A549 (cell line): ENCODE results near the gene TUBB2A. TPM values are rescaled to one million over a fixed set of nuclear protein-coding genes. Genes with fewer than 3 reads are reported as not detected.

Experiments
- ATAC-seq, 2 experiments: fragments of 200-7000 bp in 1 of 2; fragments of >200 bp in 1 of 2; cut with Nextera tagmentation in 1 of 2; cut with Tn5 transposase in 1 of 2; 3 replicates each; pipeline versions ENCODE4 v1.8.0 to v1.9.1; 2018 to 2020; ENCODE audit warnings: mild to moderate bottlenecking in 1 of 2, moderate library complexity in 1 of 2
- CTCF ChIA-PET: fragments of 300-600 bp; sonication (Branson Sonifier 250); formaldehyde crosslinking; extraction: SDS; loops from one replicate; lab custom pipeline; 2021; ENCODE audit warnings: antibody characterized with exemption, inconsistent platforms; lab: Yijun Ruan, JAX
- POLR2A ChIA-PET: fragments of 350-600 bp; formaldehyde crosslinking; extraction: SDS; loops from one replicate; lab custom pipeline; 2021; ENCODE audit warnings: antibody characterized with exemption, inconsistent platforms; lab: Yijun Ruan, JAX
- DNase-seq, 2 experiments: peaks; one replicate each; pipeline versions ENCODE4 v3.0.0 to v3.0.0-alpha.2; 2011 to 2016; ENCODE audit warnings: low read depth in 1 of 2, low spot score in 1 of 2
- FAIRE-seq: peaks from 2 replicates; lab custom pipeline; 2011; peaks lifted over from hg19 to GRCh38; lab: Jason Lieb, UNC
- H3K27ac ChIP-seq, 2 experiments: fragments of >200 bp; sonication (Bioruptor Twin); formaldehyde crosslinking; 3 replicates each; pipeline ENCODE4 v1.5.1; 2016 to 2017
- H3K4me1 ChIP-seq: fragments of >200 bp; sonication (Bioruptor Twin); formaldehyde crosslinking; 3 replicates; pipeline ENCODE4 v1.6.1; 2016
- H3K4me2 ChIP-seq: fragments of >200 bp; sonication (Bioruptor Twin); formaldehyde crosslinking; 3 replicates; pipeline ENCODE4 v1.6.1; 2016
- H3K4me3 ChIP-seq: fragments of >200 bp; sonication (Bioruptor Twin); formaldehyde crosslinking; 3 replicates; pipeline ENCODE4 v1.5.1; 2016
- H3K9me3 ChIP-seq: fragments of >200 bp; sonication (Bioruptor Twin); formaldehyde crosslinking; 3 replicates; pipeline ENCODE4 v1.6.1; 2016
- CEBPB ChIP-seq, 2 experiments: fragments of >200 bp in 1 of 2; sonication (Bioruptor Twin) in 1 of 2; formaldehyde crosslinking in 1 of 2; IDR thresholded peaks; 2 replicates each; pipeline ENCODE4 v1.6.1; 2012 to 2016
- CHD2 ChIP-seq: fragments of 150-350 bp; IDR thresholded peaks from 2 replicates; pipeline ENCODE4 v1.6.1; 2014; ENCODE audit warnings: low read length; ENCODE audit not compliant: partially characterized antibody
- E2F6 ChIP-seq: IDR thresholded peaks from 2 replicates; pipeline ENCODE4 v1.6.1; 2012; ENCODE audit warnings: low read depth, borderline replicate concordance
- ESRRA ChIP-seq: fragments of 150-350 bp; IDR thresholded peaks from 2 replicates; pipeline ENCODE4 v1.6.1; 2014; ENCODE audit warnings: mild to moderate bottlenecking, low read length, borderline replicate concordance
- HOXB5 ChIP-seq: fragments of 250-450 bp; sonication (Bioruptor Pico); IDR thresholded peaks from 2 replicates; pipeline ENCODE4 v1.5.0; 2020; ENCODE audit warnings: mild to moderate bottlenecking, moderate library complexity
- MAFK ChIP-seq: fragments of 450-650 bp; IDR thresholded peaks from 2 replicates; pipeline ENCODE4 v1.6.1; 2014; ENCODE audit not compliant: partially characterized antibody
- POLR2AphosphoS2 ChIP-seq: conservative IDR thresholded peaks from 2 replicates; pipeline ENCODE4 v1.6.1; 2012; ENCODE audit warnings: low read length, improper control_type of control experiment, inconsistent platforms
- REST ChIP-seq: fragments of 200-600 bp; sonication (generic); IDR thresholded peaks from 2 replicates; pipeline ENCODE4 v1.6.1; 2016; ENCODE audit warnings: antibody characterized with exemption, mild to moderate bottlenecking, moderate library complexity
- SREBF2 ChIP-seq: fragments of 450-650 bp; IDR thresholded peaks from 2 replicates; pipeline ENCODE4 v1.6.1; 2014; ENCODE audit warnings: mild to moderate bottlenecking, moderate library complexity
- WGBS: methylation state at CpG from one replicate; pipeline ENCODE4 v1.1.6; 2017; ENCODE audit errors: missing lambda C conversion rate; 5-methylcytosine and 5-hydroxymethylcytosine counted together
- polyA plus RNA-seq, 4 experiments: library from polyadenylated mRNA; depleted of rRNA in 3 of 4; stranded (reverse); fragments of >200 nt; fragmentation: RNase III in 1 of 4; extraction: RNeasy Plus Mini Kit Qiagen cat#74134 plus additional on column Dnase treatment in 1 of 4; gene quantifications; 2 replicates in 3 of 4; 3 replicates in 1 of 4; pipeline ENCODE4 v1.2.3, GENCODE V29; 2011 to 2017
- TF ChIP-seq, protein P1 (sequence below): fragments of >200 bp; sonication (Bioruptor Twin); formaldehyde crosslinking; IDR thresholded peaks from 3 replicates; pipeline ENCODE4 v1.5.1; 2016

Gene TUBB2A
- polyA plus RNA-seq, 2 of the 4 experiments (the other 2 are of a cell fraction), result 23.9 to 47.4 TPM

DNA sequence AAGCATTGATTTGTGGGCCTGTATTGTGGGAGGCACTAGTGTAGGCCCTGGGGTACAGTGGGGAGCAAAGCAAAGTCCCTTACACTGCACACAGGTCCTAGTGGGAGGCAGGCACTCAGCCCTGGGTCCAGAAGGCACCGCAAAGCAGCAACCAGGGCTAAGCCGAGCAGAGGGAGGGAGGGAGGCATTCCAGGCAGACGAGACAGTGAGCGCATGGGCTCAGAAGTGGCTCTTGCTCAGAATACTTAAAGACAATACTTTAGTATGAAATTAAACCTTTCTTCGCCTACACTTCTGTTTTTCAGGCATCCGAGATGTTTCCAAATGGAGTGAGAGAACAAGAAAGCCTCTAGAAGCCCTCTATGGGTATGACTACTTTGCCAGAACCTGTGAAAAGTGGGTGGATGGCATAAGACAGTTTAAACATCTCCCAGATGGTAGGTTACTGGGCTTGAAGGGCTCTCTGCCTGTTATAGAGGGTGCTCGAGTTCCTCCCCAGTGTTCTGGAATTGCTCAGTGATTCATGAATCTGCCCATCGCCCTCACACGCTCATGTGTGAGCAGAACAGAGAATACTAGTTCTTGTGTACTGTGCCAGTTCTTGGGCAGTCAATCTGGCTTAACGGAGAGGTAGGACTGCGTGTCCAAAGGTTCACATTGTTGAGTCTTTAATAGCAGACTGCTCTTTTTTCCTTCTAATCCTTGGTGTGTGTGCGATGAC, 20.1 kb downstream of the TUBB2A start (continued):
- TF ChIP-seq, protein P1, sequence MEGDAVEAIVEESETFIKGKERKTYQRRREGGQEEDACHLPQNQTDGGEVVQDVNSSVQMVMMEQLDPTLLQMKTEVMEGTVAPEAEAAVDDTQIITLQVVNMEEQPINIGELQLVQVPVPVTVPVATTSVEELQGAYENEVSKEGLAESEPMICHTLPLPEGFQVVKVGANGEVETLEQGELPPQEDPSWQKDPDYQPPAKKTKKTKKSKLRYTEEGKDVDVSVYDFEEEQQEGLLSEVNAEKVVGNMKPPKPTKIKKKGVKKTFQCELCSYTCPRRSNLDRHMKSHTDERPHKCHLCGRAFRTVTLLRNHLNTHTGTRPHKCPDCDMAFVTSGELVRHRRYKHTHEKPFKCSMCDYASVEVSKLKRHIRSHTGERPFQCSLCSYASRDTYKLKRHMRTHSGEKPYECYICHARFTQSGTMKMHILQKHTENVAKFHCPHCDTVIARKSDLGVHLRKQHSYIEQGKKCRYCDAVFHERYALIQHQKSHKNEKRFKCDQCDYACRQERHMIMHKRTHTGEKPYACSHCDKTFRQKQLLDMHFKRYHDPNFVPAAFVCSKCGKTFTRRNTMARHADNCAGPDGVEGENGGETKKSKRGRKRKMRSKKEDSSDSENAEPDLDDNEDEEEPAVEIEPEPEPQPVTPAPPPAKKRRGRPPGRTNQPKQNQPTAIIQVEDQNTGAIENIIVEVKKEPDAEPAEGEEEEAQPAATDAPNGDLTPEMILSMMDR, result no peak
- TF ChIP-seq CEBPB (IDR thresholded peaks at IDR 0.05), result no peak
- TF ChIP-seq ESRRA, result no peak

DNA sequence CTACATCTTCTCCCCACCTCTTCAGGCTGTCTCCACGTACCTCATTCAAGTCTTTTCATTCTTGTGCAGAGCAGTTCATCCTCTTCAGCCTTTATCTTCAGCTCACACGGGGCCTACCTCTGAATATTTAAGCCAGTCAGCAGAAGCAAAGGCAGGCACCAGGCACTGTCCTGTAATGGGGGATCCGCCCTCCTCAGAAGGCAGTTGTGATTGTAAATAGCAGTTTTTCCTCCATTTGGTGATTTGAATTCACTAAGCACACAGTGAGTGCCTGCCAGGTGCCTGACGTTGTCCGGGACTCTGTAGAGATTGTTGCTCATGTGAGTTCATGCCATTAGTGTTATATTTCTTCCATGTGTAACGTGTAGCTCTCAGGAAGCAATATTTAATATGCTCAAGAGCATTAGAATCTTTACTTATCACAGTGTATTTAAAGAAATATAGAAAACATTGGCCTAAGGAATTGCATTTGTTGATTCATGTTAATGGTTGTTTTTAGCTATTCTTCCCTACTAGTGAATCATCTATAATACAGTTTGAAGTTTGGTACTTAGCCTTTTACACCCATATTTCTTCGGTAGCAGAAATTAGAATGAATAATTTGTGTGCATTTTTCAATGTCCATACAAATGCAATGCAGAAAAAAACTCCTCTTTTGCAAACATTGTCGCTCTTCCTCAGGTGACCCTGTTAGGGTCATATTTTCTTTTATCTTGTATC, 20.9 kb downstream of the TUBB2A start:
- no peak overlapping the region for H3K27ac ChIP-seq
- ChIA-PET POLR2A (no interaction called here), CTCF (interaction anchor here (0.7 to 1.2 kb wide), 2 partner anchors 13 to 73 kb away, joined by 3 to 5 read pairs; no protein-coding TSS in a partner anchor)
- 77% methylated on average over 8 of the region's 8 CpGs for WGBS
- H3K4me3 ChIP-seq, result no peak overlapping the region
- ATAC-seq (no peak), DNase-seq (no peak), FAIRE-seq (no peak)
- peaks cover 28% of the 10 kb centered on the region for H3K4me1 ChIP-seq
- TF ChIP-seq MAFK, result no peak
- no peak for TF ChIP-seq CHD2
- TF ChIP-seq HOXB5 (CRISPR knock-in tag), result no peak
- TF ChIP-seq SREBF2, result no peak
- no peak for TF ChIP-seq POLR2AphosphoS2
- H3K4me2 ChIP-seq, result no peak overlapping the region
- no peaks in the 10 kb centered on the region for H3K9me3 ChIP-seq

- Histone ChIP-seq H3K4me1 (peaks cover 28% of the 10 kb centered on the region), H3K9me3 (no peaks in the 10 kb centered on the region), H3K27ac (no peak overlapping the region), H3K4me2 (peak overlapping the region; percentile 41; the same call in 2 of the 3 replicates), H3K4me3 (no peak overlapping the region)
- no peak for ATAC-seq
- no peak for FAIRE-seq
- CTCF ChIA-PET, result interaction anchor here (0.7 to 1.2 kb wide), 2 partner anchors 10 to 14 kb away, joined by 3 read pairs; no protein-coding TSS in a partner anchor
- POLR2A ChIA-PET, result no interaction called here
- TF ChIP-seq, protein P1, result no peak
- TF ChIP-seq E2F6 (no peak), REST (no peak)
- no peak for DNase-seq
- WGBS, result 60% methylated on average over 13 of the region's 13 CpGs
These were observed 21.6 kb downstream of the TUBB2A start for GRCh38 chr6:3135668-3136291.
